Measurements from ENCODE around the gene POC5.

Gene POC5

DNA sequence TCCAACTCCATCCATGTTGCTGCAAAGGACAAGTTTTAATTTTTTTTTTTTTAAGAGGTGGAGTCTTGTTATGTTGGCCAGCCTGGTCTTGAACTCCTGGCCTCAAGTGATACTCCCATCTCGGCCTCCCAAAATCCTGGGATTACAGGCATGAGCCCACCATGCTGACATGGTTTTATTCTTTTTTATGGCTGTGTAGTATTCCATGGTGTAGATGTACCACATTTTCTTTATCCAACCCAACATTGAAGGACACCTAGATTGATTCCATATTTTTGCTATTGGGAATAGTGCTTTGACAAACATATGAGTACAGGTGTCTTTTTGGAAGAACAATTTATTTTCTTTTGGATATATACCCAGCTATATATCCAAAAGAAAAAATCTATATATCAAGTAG lies 6.1 kb upstream of the POC5 start:
- Histone ChIP-seq H2AFZ (ENCODE audit: low read depth, low read length) (no peak overlapping the region), H3K4me3 (ENCODE audit: low read length) (no peak overlapping the region), H3K36me3 (replicated peaks; ENCODE audit: low read depth, low read length) (no peaks in the 10 kb centered on the region), H3K9me3 (ENCODE audit: insufficient read depth, low read length) (no peaks in the 10 kb centered on the region), H3K79me2 (ENCODE audit: low read length) (no peaks in the 10 kb centered on the region), H3K4me2 (ENCODE audit: low read length) (no peak overlapping the region), H3K27me3 (ENCODE audit: low read depth, low read length) (no peaks in the 10 kb centered on the region), H4K20me1 (ENCODE audit: insufficient read depth, low read length) (no peaks in the 10 kb centered on the region), H3K4me1 (ENCODE audit: low read length) (no peaks in the 10 kb centered on the region), H3K27ac (ENCODE audit: low read length) (no peak overlapping the region), H3K9ac (ENCODE audit: low read length) (no peak overlapping the region)
- no peak for TF ChIP-seq EZH2phosphoT487 (IDR thresholded peaks at IDR 0.05; ENCODE audit: low read depth)
- no peak for TF ChIP-seq CTCF (IDR thresholded peaks at IDR 0.05; ENCODE audit: low read depth, low read length)

DNA sequence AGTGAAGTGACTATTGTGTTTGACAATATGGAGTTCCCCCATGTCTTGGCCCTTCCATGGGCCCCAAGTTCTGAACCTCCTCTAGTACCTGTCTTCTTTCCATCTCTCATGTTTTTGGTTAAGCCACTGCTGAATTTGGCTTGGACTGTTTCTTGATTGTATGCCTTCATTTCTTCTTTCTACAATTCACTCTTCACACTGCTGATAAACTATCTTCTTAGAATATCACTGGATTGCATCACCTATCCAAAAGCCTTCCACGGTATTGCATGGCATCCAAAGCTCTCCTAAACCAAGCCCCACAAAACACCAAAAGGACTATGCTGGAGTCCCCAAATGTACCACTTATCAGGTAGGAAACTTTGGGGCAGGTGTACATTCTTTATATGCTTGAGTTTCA lies 4.3 kb upstream of the POC5 start:
- no peak overlapping the region for H3K4me3 ChIP-seq (ENCODE audit: low read length)
- no peaks in the 10 kb centered on the region for H3K36me3 ChIP-seq (replicated peaks; ENCODE audit: low read depth, low read length)
- H3K9me3 ChIP-seq (ENCODE audit: insufficient read depth, low read length), result no peaks in the 10 kb centered on the region
- TF ChIP-seq EZH2phosphoT487 (IDR thresholded peaks at IDR 0.05; ENCODE audit: low read depth) (no peak), CTCF (IDR thresholded peaks at IDR 0.05; ENCODE audit: low read depth, low read length) (no peak)
- no peaks in the 10 kb centered on the region for H3K27me3 ChIP-seq (ENCODE audit: low read depth, low read length)
- no peak overlapping the region for H3K4me2 ChIP-seq (ENCODE audit: low read length)
- H3K27ac ChIP-seq (ENCODE audit: low read length), result no peak overlapping the region
- H4K20me1 ChIP-seq (ENCODE audit: insufficient read depth, low read length), result no peaks in the 10 kb centered on the region
- H2AFZ ChIP-seq (ENCODE audit: low read depth, low read length), result no peak overlapping the region
- H3K79me2 ChIP-seq (ENCODE audit: low read length), result peaks cover 4% of the 10 kb centered on the region
- H3K4me1 ChIP-seq (ENCODE audit: low read length), result no peaks in the 10 kb centered on the region
- H3K9ac ChIP-seq (ENCODE audit: low read length), result no peak overlapping the region

DNA sequence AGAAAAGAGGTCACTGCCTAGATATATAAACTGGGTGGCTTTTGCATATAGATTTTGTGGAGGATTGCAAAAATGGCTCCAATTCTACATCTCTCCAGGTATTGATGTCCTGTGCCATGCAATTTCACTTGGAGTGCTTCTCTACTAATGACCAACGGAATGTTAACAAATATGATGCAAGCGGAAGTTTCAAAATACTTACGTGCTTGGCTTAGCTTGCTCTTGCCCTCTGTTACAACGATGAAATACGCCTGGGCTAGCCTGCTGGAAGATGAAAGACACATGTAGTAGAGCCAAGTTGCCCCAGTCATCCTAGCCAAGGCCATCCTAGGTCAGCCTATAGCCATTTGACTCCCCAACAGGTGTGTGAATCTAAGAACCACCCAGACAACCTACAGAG lies 3.6 kb upstream of the POC5 start:
- H3K4me1 ChIP-seq (ENCODE audit: low read length), result peaks cover 2% of the 10 kb centered on the region
- no peaks in the 10 kb centered on the region for H3K27me3 ChIP-seq (ENCODE audit: low read depth, low read length)
- H3K9ac ChIP-seq (ENCODE audit: low read length), result no peak overlapping the region
- H4K20me1 ChIP-seq (ENCODE audit: insufficient read depth, low read length), result no peaks in the 10 kb centered on the region
- TF ChIP-seq EZH2phosphoT487 (IDR thresholded peaks at IDR 0.05; ENCODE audit: low read depth) (no peak), CTCF (IDR thresholded peaks at IDR 0.05; ENCODE audit: low read depth, low read length) (no peak)
- no peaks in the 10 kb centered on the region for H3K36me3 ChIP-seq (replicated peaks; ENCODE audit: low read depth, low read length)
- no peaks in the 10 kb centered on the region for H3K9me3 ChIP-seq (ENCODE audit: insufficient read depth, low read length)
- peaks cover 11% of the 10 kb centered on the region for H3K79me2 ChIP-seq (ENCODE audit: low read length)
- no peak overlapping the region for H3K4me3 ChIP-seq (ENCODE audit: low read length)
- no peak overlapping the region for H3K4me2 ChIP-seq (ENCODE audit: low read length)
- no peak overlapping the region for H2AFZ ChIP-seq (ENCODE audit: low read depth, low read length)
- no peak overlapping the region for H3K27ac ChIP-seq (ENCODE audit: low read length)

DNA sequence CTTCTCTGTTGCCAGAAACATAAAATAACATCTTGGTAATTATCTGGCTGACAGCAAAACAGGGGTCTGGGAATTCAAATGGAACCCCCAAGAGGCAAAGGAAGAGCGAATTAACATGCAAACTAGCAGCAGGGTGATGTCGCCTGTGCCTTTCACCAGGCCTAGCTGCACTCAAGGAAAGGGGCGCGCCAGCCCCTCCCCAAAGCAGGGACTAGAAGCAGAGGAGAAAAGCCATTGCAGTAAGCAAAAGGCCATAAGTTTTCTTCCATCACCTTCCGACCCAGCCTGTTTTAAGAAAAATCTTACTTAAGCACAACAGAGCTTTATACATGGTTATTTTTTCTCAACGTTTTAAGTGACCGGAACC lies 539 bp downstream of the POC5 start:
- peaks cover 7% of the 10 kb centered on the region for H3K4me1 ChIP-seq (ENCODE audit: low read length)
- no peaks in the 10 kb centered on the region for H3K9me3 ChIP-seq (ENCODE audit: insufficient read depth, low read length)
- H3K27me3 ChIP-seq (ENCODE audit: low read depth, low read length), result no peaks in the 10 kb centered on the region
- H3K4me2 ChIP-seq (ENCODE audit: low read length), result peak overlapping the region; percentile 96
- no peaks in the 10 kb centered on the region for H4K20me1 ChIP-seq (ENCODE audit: insufficient read depth, low read length)
- peak overlapping the region; percentile 97 for H3K9ac ChIP-seq (ENCODE audit: low read length)
- peak overlapping the region; percentile 80 for H2AFZ ChIP-seq (ENCODE audit: low read depth, low read length)
- H3K27ac ChIP-seq (ENCODE audit: low read length), result peak overlapping the region; percentile 99
- peaks cover 9% of the 10 kb centered on the region for H3K36me3 ChIP-seq (replicated peaks; ENCODE audit: low read depth, low read length)
- TF ChIP-seq EZH2phosphoT487 (IDR thresholded peaks at IDR 0.05; ENCODE audit: low read depth), result no peak
- TF ChIP-seq CTCF (IDR thresholded peaks at IDR 0.05; ENCODE audit: low read depth, low read length), result no peak
- H3K4me3 ChIP-seq (ENCODE audit: low read length), result peak overlapping the region; percentile 99
- peaks cover 53% of the 10 kb centered on the region for H3K79me2 ChIP-seq (ENCODE audit: low read length)
